Cardiac atrium fibroblast (primary cell): ENCODE results near the gene ABCB8. TPM values are rescaled to one million over a fixed set of nuclear protein-coding genes. Genes with fewer than 3 reads are reported as not detected.

Experiments
- total RNA-seq: library from RNA; depleted of rRNA; stranded (reverse); fragments of >200 nt; gene quantifications from 2 replicates; pipeline ENCODE4 v1.2.3, GENCODE V29; 2015

ABCB8 gene
- 26.9 and 33.6 TPM in 2 replicates for total RNA-seq

GRCh38 chr7:151028131-151028947 lies at the start of gene ABCB8:
Gene ABCB8, plus strand, starts transcription at chr7:151028450. Its CDS starts 66 bp downstream, at chr7:151028516.

GRCh38 chr7:150990416-150991186 lies 37.6 kb upstream of the ABCB8 start, which contains the start of gene NOS3:
Gene NOS3, plus strand, starts transcription at chr7:150991017. Its CDS starts 2,787 bp downstream, at chr7:150993804.

GRCh38 chr7:151024435-151025056 lies 3.7 kb upstream of the ABCB8 start, which contains the start of gene ATG9B:
Gene ATG9B, minus strand, starts transcription at chr7:151024494. Its CDS starts 71 bp downstream, at chr7:151024423.

GRCh38 chr7:151047976-151048815 lies 19.9 kb downstream of the ABCB8 start, which contains the start of gene ASIC3:
Gene ASIC3, plus strand, starts transcription at chr7:151048531. Its CDS starts 355 bp downstream, at chr7:151048886.

GRCh38 chr7:151057506-151057988 lies 29.3 kb downstream of the ABCB8 start, which contains the start of gene CDK5:
Gene CDK5, minus strand, starts transcription at chr7:151057897. Its CDS starts 49 bp downstream, at chr7:151057848.

GRCh38 chr7:151059367-151060112 lies 31.3 kb downstream of the ABCB8 start, which contains the start of gene SLC4A2:
Gene SLC4A2, plus strand, starts transcription at chr7:151059589. Its CDS starts 2,399 bp downstream, at chr7:151061988.

GRCh38 chr7:151080522-151081169 lies 52.4 kb downstream of the ABCB8 start, which contains the start of gene FASTK:
Gene FASTK, minus strand, starts transcription at chr7:151080809. Its CDS starts 43 bp downstream, at chr7:151080766.

GRCh38 chr7:151083071-151083823 lies 55.0 kb downstream of the ABCB8 start, which contains the start of gene TMUB1:
Gene TMUB1, minus strand, starts transcription at chr7:151083493. Its CDS starts 930 bp downstream, at chr7:151082563.

GRCh38 chr7:151085691-151086620 lies 57.7 kb downstream of the ABCB8 start, which contains the start of gene AGAP3:
Gene AGAP3, plus strand, starts transcription at chr7:151086475. Its CDS starts 267 bp downstream, at chr7:151086742.

Other genes with a start within 250 kb of the ABCB8 start
- gene TMEM176B, start 228.1 kb upstream of the ABCB8 start, total RNA-seq: not detected in 2 replicates
- gene TMEM176A, start 227.7 kb upstream of the ABCB8 start, total RNA-seq: not detected in 2 replicates
- gene AOC1, start 175.9 kb upstream of the ABCB8 start, total RNA-seq: not detected in 2 replicates
- gene KCNH2, start 50.1 kb upstream of the ABCB8 start, total RNA-seq: under 0.01 TPM in 1 of 2 replicates, not detected in the other
- gene NOS3, start 37.4 kb upstream of the ABCB8 start, total RNA-seq: 5.4 and 18.6 TPM in 2 replicates
- gene ATG9B, start 4.0 kb upstream of the ABCB8 start, total RNA-seq: 0.16 and 2.2 TPM in 2 replicates
- 0.54 TPM in 1 of 2 replicates, not detected in the other for gene ASIC3, start 20.1 kb downstream of the ABCB8 start, total RNA-seq
- gene CDK5, start 29.4 kb downstream of the ABCB8 start, total RNA-seq: 9.2 and 13.0 TPM in 2 replicates
- gene SLC4A2, start 31.1 kb downstream of the ABCB8 start, total RNA-seq: 123 and 225 TPM in 2 replicates
- gene FASTK, start 52.4 kb downstream of the ABCB8 start, total RNA-seq: 69.1 and 85.9 TPM in 2 replicates
- gene TMUB1, start 55.0 kb downstream of the ABCB8 start, total RNA-seq: 48.8 and 52.0 TPM in 2 replicates
- 33.0 and 41.3 TPM in 2 replicates for gene AGAP3, start 58.0 kb downstream of the ABCB8 start, total RNA-seq
- not detected in 2 replicates for gene GBX1, start 139.2 kb downstream of the ABCB8 start, total RNA-seq
- gene ASB10, start 158.8 kb downstream of the ABCB8 start, total RNA-seq: not detected in 2 replicates
- gene H2BK1, start 182.0 kb downstream of the ABCB8 start, total RNA-seq: not detected in 2 replicates
- gene ABCF2, start 198.8 kb downstream of the ABCB8 start, total RNA-seq: 41.2 and 49.7 TPM in 2 replicates
- gene CHPF2, start 204.0 kb downstream of the ABCB8 start, total RNA-seq: 89.0 and 110 TPM in 2 replicates
- gene SMARCD3, start 220.2 kb downstream of the ABCB8 start, total RNA-seq: 27.5 and 41.0 TPM in 2 replicates